CD4-positive, alpha-beta T cell treated with Interleukin-15 for 1 hour (primary cell): Measurements from ENCODE around the gene CYP1A1.

ENCODE experiments used
- DNase-seq: peaks from one replicate; pipeline ENCODE4 v3.0.0-alpha.2; 2020

Gene CYP1A1

GRCh38 chr15:74683758-74684157, 41.6 kb downstream of the CYP1A1 start:
- no peak for DNase-seq

- no peak for DNase-seq
These were observed 42.4 kb downstream of the CYP1A1 start for GRCh38 chr15:74682954-74683353.

GRCh38 chr15:74680456-74680855, 44.9 kb downstream of the CYP1A1 start:
- DNase-seq, result no peak

GRCh38 chr15:74676801-74677200, 48.5 kb downstream of the CYP1A1 start:
- no peak for DNase-seq

GRCh38 chr15:74674161-74674560, 51.2 kb downstream of the CYP1A1 start:
- DNase-seq, result no peak

- DNase-seq, result no peak
These were observed 55.7 kb downstream of the CYP1A1 start for GRCh38 chr15:74669627-74670026.
